Neural crest cell (in vitro differentiated cells): ENCODE data around the gene HNRNPH2. TPM values are rescaled to one million over a fixed set of nuclear protein-coding genes. Genes with fewer than 3 reads are reported as not detected.

ENCODE experiments used
- DNase-seq: peaks from one replicate; pipeline ENCODE4 v3.0.0; 2021; ENCODE audit warnings: low read depth, mixed read lengths, low spot score
- H3K27ac Mint-ChIP-seq: one replicate; pipeline ENCODE4 v1.8.0; 2021; ENCODE audit warnings: mild to moderate bottlenecking, mixed read lengths; ENCODE audit not compliant: unreplicated experiment
- H3K27me3 Mint-ChIP-seq: 2 replicates; pipeline ENCODE4 v1.8.0; 2021; ENCODE audit warnings: low read depth, mild to moderate bottlenecking, mixed read lengths
- H3K36me3 Mint-ChIP-seq: 2 replicates; pipeline ENCODE4 v1.8.0; 2021; ENCODE audit warnings: low read depth, mild to moderate bottlenecking, mixed read lengths
- H3K4me1 Mint-ChIP-seq: 2 replicates; pipeline ENCODE4 v1.8.0; 2021; ENCODE audit warnings: mixed read lengths
- H3K4me3 Mint-ChIP-seq: one replicate; pipeline ENCODE4 v1.8.0; 2021; ENCODE audit warnings: mild to moderate bottlenecking, mixed read lengths
- H3K9me3 Mint-ChIP-seq: 2 replicates; pipeline ENCODE4 v1.8.0; 2021; ENCODE audit warnings: mixed read lengths
- total RNA-seq: library from RNA; stranded (reverse); gene quantifications from 2 replicates; pipeline ENCODE4 v1.2.1, GENCODE V29; 2021
- TF ChIP-seq, protein P1 (sequence below): fragments of 200-600 bp; sonication (generic); conservative IDR thresholded peaks from 2 replicates; pipeline ENCODE4 v1.5.0; 2021; ENCODE audit warnings: antibody characterized with exemption, mild to moderate bottlenecking

HNRNPH2 gene
- total RNA-seq, 1 donor from 2014 or later: 73.3 TPM

DNA sequence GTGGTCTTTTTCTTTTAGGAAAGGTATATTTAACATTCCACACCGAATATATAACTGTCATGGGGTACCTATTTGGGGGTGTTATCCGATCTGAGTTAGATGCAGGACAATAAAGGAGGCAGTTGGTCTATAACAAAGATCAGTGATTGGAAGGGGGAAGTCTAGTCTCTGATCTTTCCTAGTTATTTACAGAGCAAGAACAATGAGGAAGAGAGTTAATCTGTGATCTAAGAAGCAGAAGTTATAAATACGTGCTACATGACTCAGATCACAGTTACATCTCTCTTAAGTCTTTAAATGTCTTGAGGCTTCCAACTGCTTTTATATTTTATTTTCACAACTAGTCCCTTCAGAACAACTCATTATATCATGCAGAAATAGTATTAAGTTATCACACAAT, 44.0 kb downstream of the HNRNPH2 start:
- no peak for DNase-seq
- TF ChIP-seq, protein P1, sequence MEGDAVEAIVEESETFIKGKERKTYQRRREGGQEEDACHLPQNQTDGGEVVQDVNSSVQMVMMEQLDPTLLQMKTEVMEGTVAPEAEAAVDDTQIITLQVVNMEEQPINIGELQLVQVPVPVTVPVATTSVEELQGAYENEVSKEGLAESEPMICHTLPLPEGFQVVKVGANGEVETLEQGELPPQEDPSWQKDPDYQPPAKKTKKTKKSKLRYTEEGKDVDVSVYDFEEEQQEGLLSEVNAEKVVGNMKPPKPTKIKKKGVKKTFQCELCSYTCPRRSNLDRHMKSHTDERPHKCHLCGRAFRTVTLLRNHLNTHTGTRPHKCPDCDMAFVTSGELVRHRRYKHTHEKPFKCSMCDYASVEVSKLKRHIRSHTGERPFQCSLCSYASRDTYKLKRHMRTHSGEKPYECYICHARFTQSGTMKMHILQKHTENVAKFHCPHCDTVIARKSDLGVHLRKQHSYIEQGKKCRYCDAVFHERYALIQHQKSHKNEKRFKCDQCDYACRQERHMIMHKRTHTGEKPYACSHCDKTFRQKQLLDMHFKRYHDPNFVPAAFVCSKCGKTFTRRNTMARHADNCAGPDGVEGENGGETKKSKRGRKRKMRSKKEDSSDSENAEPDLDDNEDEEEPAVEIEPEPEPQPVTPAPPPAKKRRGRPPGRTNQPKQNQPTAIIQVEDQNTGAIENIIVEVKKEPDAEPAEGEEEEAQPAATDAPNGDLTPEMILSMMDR: no peak
- H3K9me3 Mint-ChIP-seq: peaks cover 11% of the 10 kb centered on the region
- no peaks in the 10 kb centered on the region for H3K4me1 Mint-ChIP-seq
- H3K27me3 Mint-ChIP-seq: no peaks in the 10 kb centered on the region
- no peak overlapping the region for H3K4me3 Mint-ChIP-seq
- peaks cover 29% of the 10 kb centered on the region for H3K36me3 Mint-ChIP-seq
- H3K27ac Mint-ChIP-seq: peak overlapping the region; percentile 45

GRCh38 chrX:101460669-101461068, 52.6 kb downstream of the HNRNPH2 start:
- Mint-ChIP-seq H3K36me3 (peaks cover 17% of the 10 kb centered on the region), H3K27me3 (no peaks in the 10 kb centered on the region), H3K4me3 (no peak overlapping the region), H3K9me3 (peaks cover 5% of the 10 kb centered on the region), H3K27ac (no peak overlapping the region), H3K4me1 (no peaks in the 10 kb centered on the region)
- TF ChIP-seq, protein P1: no peak
- no peak for DNase-seq

- TF ChIP-seq, protein P1: peak; percentile 39
- H3K27ac Mint-ChIP-seq: no peak overlapping the region
- no peaks in the 10 kb centered on the region for H3K4me1 Mint-ChIP-seq
- H3K36me3 Mint-ChIP-seq: peaks cover 23% of the 10 kb centered on the region
- peaks cover 14% of the 10 kb centered on the region for H3K9me3 Mint-ChIP-seq
- no peak overlapping the region for H3K4me3 Mint-ChIP-seq
- H3K27me3 Mint-ChIP-seq: no peaks in the 10 kb centered on the region
- no peak for DNase-seq
These were observed 54.9 kb downstream of the HNRNPH2 start for GRCh38 chrX:101462892-101463291.

Other genes starting within 250 kb of the HNRNPH2 start
- gene DRP2, start 188.4 kb upstream of the HNRNPH2 start, total RNA-seq: 2.4 and 2.9 TPM in 2 replicates
- 0.19 TPM in 1 of 2 replicates, not detected in the other for gene TAF7L, start 116.9 kb upstream of the HNRNPH2 start, total RNA-seq
- 31.7 and 32.2 TPM in 2 replicates for gene TIMM8A, start 59.5 kb upstream of the HNRNPH2 start, total RNA-seq
- gene BTK, start 22.0 kb upstream of the HNRNPH2 start, total RNA-seq: 0.64 TPM in 1 of 2 replicates, not detected in the other
- gene RPL36A, start 17.2 kb upstream of the HNRNPH2 start, total RNA-seq: 316 and 347 TPM in 2 replicates
- gene GLA, start 297 bp upstream of the HNRNPH2 start, total RNA-seq: 48.0 and 50.7 TPM in 2 replicates
- gene ARMCX4, start 77.2 kb downstream of the HNRNPH2 start, total RNA-seq: 24.2 and 26.2 TPM in 2 replicates
- 30.0 and 30.6 TPM in 2 replicates for gene ARMCX1, start 142.3 kb downstream of the HNRNPH2 start, total RNA-seq
- 65.6 and 67.8 TPM in 2 replicates for gene ARMCX6, start 209.8 kb downstream of the HNRNPH2 start, total RNA-seq
- 46.1 and 49.1 TPM in 2 replicates for gene ARMCX3, start 214.9 kb downstream of the HNRNPH2 start, total RNA-seq